NCI-H226 (cell line): Measurements from ENCODE around the gene KAT6B.
"Not testable (repeated sequence)": the region's sequence is repeated elsewhere in the genome, so short reads cannot be mapped to it uniquely, and the experiment has no call there.

ENCODE experiments used
- DNase-seq: peaks from one replicate; pipeline ENCODE4 v3.0.0-alpha.2; 2015

Gene KAT6B

DNA sequence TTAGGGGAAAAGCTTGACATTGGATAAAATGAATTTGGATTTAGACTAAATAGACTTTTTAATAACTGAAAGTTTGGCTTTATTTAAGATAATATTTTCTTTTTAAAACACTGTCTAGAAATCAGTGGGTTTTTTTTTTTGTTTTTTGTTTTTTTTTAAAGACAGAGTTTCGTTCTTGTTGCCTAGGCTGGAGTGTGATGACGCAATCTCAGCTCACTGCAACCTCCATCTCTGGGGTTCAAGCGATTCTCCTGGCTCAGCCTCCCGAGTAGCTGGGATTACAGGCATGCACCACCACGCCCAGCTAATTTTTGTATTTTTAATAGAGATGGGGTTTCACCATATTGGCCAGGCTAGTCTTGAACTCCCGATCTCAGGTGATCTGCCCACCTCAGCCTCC lies 66.9 kb downstream of the KAT6B start:
- not testable (repeated sequence) for DNase-seq

GRCh38 chr10:74896788-74897527 lies 70.6 kb downstream of the KAT6B start:
- no peak for DNase-seq

GRCh38 chr10:74898201-74898976 lies 72.0 kb downstream of the KAT6B start:
- DNase-seq = no peak

DNA sequence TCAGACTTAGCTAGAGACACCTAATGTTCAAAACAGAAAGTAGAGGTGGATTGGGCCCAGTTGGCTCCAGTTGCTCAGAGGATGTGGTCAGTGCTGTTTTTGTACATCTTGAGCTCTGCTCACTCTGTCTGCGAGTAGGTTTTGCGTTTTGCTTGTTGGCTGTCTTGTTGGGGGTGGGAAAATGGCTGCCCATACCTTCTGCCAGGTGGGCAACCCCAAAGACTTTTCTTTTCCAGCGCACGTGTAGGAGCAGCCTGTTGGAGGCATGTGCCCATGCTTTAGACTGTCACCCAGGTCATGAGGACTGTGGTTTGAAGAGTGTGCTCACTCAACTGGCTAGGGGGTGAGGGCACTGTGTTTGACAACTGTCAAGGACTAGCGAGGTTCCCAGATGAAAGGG lies 73.9 kb downstream of the KAT6B start:
- no peak for DNase-seq

DNA sequence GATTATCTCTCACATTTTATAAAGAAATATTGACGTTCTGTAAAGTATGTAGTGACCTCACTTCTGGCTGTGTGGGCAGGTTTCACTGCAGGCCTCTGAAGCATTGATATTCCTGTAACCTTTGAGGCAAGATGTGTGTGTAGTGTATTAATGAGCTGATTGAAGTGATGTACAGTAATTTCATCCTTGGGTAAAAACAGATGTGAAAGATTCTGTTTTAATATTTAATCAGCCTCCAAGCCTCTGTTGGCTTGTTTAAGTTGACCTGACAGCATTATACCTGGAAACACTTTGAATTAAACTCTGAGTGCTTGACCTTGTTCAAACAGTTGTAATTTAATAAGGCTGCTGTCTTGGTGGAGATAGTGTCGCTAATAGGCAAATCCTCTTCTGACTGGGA lies 74.9 kb downstream of the KAT6B start:
- DNase-seq = no peak

- DNase-seq = no peak
Observed at GRCh38 chr10:74901867-74902450, 75.6 kb downstream of the KAT6B start.

GRCh38 chr10:74903491-74903890 lies 77.1 kb downstream of the KAT6B start:
- DNase-seq = no peak

- no peak for DNase-seq
Observed at GRCh38 chr10:74906611-74907198, 80.3 kb downstream of the KAT6B start.

- DNase-seq = peak; percentile 26
Observed at GRCh38 chr10:74909670-74910069, 83.3 kb downstream of the KAT6B start.

GRCh38 chr10:74910241-74910975 lies 84.0 kb downstream of the KAT6B start:
- DNase-seq = no peak

- DNase-seq = no peak
Observed at GRCh38 chr10:74910976-74911350, 84.6 kb downstream of the KAT6B start.

DNA sequence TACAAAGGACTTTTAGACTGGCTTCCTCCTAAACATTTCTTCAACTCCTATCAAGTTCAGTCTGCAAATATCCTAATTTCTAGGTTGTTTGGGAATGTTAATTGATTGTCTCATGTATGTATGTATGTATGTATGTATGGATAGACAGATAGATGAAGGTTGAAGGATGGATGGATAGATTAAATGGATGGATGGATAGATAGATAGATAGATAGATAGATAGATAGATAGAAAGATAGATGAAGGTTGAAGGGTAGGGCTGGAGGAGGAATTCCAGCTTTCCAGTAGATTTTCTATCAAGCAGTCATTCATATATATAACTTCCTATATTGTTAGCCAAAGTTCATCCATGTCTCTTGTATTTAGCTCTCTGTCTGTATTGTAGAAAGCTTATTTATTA lies 85.8 kb downstream of the KAT6B start:
- no peak for DNase-seq

DNA sequence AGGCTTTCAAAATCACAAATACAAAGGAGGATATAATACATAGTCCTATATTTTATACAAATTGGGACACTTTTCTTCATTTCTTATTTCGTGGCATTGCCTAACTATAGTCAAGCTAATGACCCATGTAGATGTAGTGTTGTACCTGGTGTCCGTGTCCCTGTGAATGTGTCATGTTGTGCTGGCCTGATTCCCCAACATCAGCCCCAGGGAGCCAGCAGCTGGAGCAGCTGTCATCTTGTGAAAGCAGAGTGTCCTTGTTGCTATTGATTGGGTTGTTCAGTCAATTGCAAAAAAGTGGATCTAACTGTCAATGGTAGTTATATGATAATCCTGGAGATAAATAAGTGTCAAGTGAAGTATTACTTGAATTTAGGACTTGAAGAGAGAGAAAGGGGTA lies 86.3 kb downstream of the KAT6B start:
- DNase-seq = no peak

DNA sequence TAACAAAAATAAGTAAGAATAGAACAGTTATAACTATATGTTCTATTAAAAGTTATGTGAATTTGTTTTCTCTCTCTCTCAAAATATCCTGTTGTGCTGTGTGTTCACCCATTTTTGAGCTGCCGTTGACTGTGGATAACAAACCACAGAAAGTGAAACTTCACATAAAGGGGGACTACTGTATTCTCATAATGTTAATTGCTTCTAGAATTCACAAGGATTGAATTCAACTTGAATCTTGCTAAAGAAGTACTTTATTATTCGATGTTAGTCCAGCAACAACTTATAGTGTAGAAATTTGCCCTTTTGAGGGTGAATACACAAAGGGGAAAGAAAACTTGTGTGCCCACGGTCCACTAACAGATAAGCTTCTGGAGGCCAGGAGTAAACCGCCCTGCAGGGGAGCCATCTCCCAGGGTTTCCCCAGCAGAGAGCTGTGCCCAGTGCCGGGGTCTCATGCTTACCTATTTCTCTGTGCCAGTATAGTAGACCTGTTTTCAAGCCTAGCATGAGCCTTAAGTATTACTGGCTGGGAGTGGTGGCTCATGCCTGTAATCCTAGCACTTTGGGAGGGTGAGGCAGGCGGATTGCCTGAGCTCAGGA lies 87.1 kb downstream of the KAT6B start:
- DNase-seq = no peak

DNA sequence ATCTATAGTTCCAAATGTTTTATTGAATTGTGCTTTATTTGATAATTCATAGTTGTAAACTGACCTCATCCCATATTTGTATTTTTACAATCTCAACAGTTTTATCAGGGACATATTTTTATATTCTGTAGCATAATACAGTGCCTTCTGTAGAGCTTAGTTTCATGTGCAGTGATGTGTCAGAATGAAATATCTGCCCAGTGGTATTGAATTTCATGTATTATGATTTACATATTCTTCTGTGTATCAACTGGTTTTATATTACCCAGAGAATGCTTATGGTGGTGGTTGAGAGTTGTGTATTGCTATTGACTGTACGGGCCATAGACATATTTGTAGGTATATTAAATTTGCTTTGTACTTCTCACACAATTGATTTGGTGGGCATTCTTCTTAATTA lies 89.9 kb downstream of the KAT6B start:
- DNase-seq = no peak

DNA sequence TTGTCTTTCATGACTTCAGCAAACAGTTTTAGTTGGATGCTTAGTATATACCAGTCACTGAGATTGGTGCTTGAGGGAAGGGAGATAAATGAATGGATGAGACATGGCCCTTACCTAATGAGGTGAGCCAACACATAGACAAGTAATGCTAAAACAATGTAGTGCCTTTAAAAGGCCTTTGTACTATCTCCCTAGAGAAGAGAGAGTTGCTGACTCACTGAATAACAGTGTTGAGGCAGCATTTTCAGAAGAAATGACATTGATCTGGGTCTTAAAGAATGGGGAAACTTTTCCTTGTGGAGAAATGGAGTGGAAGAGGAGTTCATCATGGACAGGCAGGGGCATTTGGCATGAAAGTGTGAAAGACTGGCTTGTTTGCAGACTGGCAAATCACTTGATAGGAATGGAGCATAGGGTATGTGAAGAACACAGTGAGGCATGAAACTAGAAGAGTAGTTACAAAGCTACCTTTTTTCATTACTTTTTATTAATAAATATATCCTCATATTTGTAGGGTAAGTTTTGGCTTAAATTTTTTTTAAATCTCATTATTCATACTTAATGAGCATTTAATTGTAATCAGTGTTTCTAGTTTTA lies 91.2 kb downstream of the KAT6B start:
- DNase-seq = peak; percentile 92

- DNase-seq = no peak
Observed at GRCh38 chr10:74919671-74920070, 93.3 kb downstream of the KAT6B start.

- DNase-seq = not testable (repeated sequence)
Observed at GRCh38 chr10:74921070-74921469, 94.7 kb downstream of the KAT6B start.

GRCh38 chr10:74921744-74922143 lies 95.3 kb downstream of the KAT6B start:
- DNase-seq = peak; percentile 13

DNA sequence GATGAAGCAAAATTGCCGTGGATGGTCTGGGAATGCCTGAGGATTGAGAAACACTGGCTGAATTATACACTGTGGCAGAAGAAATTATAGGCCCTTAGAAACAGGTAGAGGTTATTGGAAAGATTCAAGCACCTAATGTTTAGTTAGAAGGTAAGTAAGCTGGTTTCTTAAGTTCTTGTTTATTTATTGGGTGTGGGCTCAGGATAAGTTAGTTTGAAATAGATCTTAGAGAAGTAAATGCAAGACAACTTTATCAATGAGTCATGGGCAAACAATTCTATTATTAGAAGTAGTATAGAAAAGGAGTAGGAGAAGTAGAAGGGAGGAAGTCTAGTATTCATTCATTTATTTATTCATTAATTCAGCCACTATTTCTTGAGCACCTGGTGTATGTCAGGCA lies 96.5 kb downstream of the KAT6B start:
- DNase-seq = peak; percentile 37

GRCh38 chr10:74923556-74923955 lies 97.2 kb downstream of the KAT6B start:
- peak; percentile 29 for DNase-seq
